Lower leg skin (tissue), 3 donors: ENCODE results near the gene SDK2.

ENCODE experiments used
- CTCF ChIP-seq, 3 donors: fragments of 450-650 bp; IDR thresholded peaks; one replicate each; pipeline ENCODE4 v1.5.1; 2016; ENCODE audit warnings: antibody characterized with exemption in 3 of 3, mild to moderate bottlenecking in 3 of 3, moderate library complexity in 2 of 3
- POLR2A ChIP-seq, 2 donors: fragments of 450-650 bp; IDR thresholded peaks; one replicate each; pipeline ENCODE4 v1.6.1; 2016 to 2017; ENCODE audit warnings: antibody characterized with exemption in 2 of 2, mild to moderate bottlenecking in 1 of 2, moderate library complexity in 1 of 2

- TF ChIP-seq POLR2A (IDR thresholded peaks at IDR 0.05): no peak
- TF ChIP-seq CTCF (IDR thresholded peaks at IDR 0.05): no peak
These were observed 253.4 kb downstream of the SDK2 start for GRCh38 chr17:73390851-73391250.
